Measurements from ENCODE around the gene RAB21.

DNA sequence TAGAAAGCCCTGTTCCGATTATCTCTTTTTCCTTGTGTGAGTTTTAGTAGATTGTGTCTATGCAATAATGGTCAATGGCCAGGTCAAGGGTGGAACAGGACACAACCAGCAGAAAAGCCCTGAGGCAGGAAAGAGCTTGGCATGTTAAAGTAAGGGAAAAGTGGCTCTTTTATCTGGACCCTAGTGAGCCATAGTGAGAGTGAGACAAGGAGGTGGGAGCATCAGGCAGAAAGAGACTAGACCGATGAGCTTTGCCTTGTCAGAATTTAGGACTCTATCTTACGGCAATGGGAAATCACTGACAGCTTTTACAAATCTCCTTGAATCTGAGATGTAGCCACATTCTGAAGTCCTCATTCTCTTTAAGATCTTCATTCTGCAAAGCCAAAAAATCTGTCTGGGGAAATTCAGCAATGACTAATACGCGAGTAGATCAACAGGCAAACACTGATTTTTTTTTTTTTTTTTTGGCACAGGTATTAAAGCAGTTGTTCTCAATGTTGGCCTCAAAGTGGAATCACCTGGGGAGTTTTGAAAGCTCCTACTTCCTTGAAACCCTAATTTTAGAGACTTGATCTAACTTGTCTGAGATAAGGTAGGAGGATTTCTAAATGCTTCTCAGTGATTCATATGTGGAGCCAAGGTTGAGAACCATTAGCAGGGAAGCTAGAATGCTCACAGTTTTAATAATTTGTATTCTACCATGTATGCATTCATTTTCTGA is 34.9 kb upstream of the RAB21 start:
- TF ChIP-seq, protein P1, sequence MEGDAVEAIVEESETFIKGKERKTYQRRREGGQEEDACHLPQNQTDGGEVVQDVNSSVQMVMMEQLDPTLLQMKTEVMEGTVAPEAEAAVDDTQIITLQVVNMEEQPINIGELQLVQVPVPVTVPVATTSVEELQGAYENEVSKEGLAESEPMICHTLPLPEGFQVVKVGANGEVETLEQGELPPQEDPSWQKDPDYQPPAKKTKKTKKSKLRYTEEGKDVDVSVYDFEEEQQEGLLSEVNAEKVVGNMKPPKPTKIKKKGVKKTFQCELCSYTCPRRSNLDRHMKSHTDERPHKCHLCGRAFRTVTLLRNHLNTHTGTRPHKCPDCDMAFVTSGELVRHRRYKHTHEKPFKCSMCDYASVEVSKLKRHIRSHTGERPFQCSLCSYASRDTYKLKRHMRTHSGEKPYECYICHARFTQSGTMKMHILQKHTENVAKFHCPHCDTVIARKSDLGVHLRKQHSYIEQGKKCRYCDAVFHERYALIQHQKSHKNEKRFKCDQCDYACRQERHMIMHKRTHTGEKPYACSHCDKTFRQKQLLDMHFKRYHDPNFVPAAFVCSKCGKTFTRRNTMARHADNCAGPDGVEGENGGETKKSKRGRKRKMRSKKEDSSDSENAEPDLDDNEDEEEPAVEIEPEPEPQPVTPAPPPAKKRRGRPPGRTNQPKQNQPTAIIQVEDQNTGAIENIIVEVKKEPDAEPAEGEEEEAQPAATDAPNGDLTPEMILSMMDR (IDR thresholded peaks at IDR 0.05) = no peak
- TF ChIP-seq POLR2A (IDR thresholded peaks at IDR 0.05) = no peak
